ENCODE measurements around the gene MPV17L2.

GRCh38 chr19:18147396-18147795, 45.6 kb upstream of the MPV17L2 start:
- TF ChIP-seq POLR2A (IDR thresholded peaks at IDR 0.05) (no peak), CTCF (IDR thresholded peaks at IDR 0.05) (no peak)

Measured in uterus (tissue), 2 donors.